Tibial artery (tissue), 4 donors: ENCODE results near the gene VSTM2B.

Experiments used
- DNase-seq, 2 donors: peaks; one replicate each; pipeline ENCODE4 v3.0.0-alpha.2; 2019
- H3K27ac ChIP-seq, 2 donors: fragments of 200-600 bp; sonication (generic) in 1 of 2; 1 replicate in 1 of 2; 2 replicates in 1 of 2; pipeline ENCODE4 v1.5.1; 2018 to 2019; ENCODE audit warnings: mild to moderate bottlenecking in 1 of 2
- H3K27me3 ChIP-seq, 2 donors: fragments of 200-600 bp; sonication (generic) in 1 of 2; one replicate each; pipeline versions ENCODE4 v1.5.1 to v1.6.0; 2016 to 2019
- H3K36me3 ChIP-seq, 3 donors: fragments of 200-600 bp; sonication (generic) in 2 of 3; one replicate each; pipeline ENCODE4 v1.5.1; 2016 to 2019; ENCODE audit warnings: mild to moderate bottlenecking in 2 of 3
- H3K4me1 ChIP-seq, 4 donors: fragments of 200-600 bp; sonication (generic) in 2 of 4; 1 replicate in 3 of 4; 2 replicates in 1 of 4; pipeline ENCODE4 v1.5.1; 2016 to 2019
- H3K4me3 ChIP-seq, 2 donors: fragments of 200-600 bp; sonication (generic) in 1 of 2; 1 replicate in 1 of 2; 2 replicates in 1 of 2; pipeline ENCODE4 v1.5.1; 2018 to 2019; ENCODE audit warnings: mild to moderate bottlenecking in 2 of 2
- H3K9me3 ChIP-seq, 3 donors: fragments of 200-600 bp; sonication (generic) in 1 of 3; one replicate each; pipeline ENCODE4 v1.5.1; 2016 to 2019
- CTCF ChIP-seq, 2 experiments: fragments of 200-600 bp in 1 of 2; fragments of 450-650 bp in 1 of 2; IDR thresholded peaks; one replicate each; pipeline ENCODE4 v1.5.1; 2017 to 2019; ENCODE audit warnings: antibody characterized with exemption in 2 of 2, mild to moderate bottlenecking in 1 of 2, moderate library complexity in 1 of 2
- intact Hi-C: fragments of 100-400 bp; cut with DNase I; formaldehyde crosslinking; loops from one replicate; pipeline ENCODE4 v1.15.0; 2023; ENCODE audit warnings: low total_unique reads

Gene VSTM2B

GRCh38 chr19:29538146-29538545 lies 12.4 kb downstream of the VSTM2B start:
- no peaks in the 10 kb centered on the region for H3K36me3 ChIP-seq
- no peak overlapping the region for H3K4me3 ChIP-seq
- H3K27ac ChIP-seq: no peak overlapping the region
- DNase-seq: peak in 1 of 2 donors; percentile 0
- intact Hi-C loops: no loop called here
- TF ChIP-seq CTCF (IDR thresholded peaks at IDR 0.05): no peak
- H3K9me3 ChIP-seq: no peaks in the 10 kb centered on the region
- peaks cover 0 to 18% of the 10 kb centered on the region in 2 donors for H3K27me3 ChIP-seq
- H3K4me1 ChIP-seq: no peaks in the 10 kb centered on the region

- Histone ChIP-seq H3K4me3 (no peak overlapping the region), H3K9me3 (no peaks in the 10 kb centered on the region), H3K36me3 (no peaks in the 10 kb centered on the region), H3K27me3 (peaks cover 0 to 17% of the 10 kb centered on the region in 2 donors), H3K4me1 (no peaks in the 10 kb centered on the region), H3K27ac (no peak overlapping the region)
- DNase-seq: no peak
- intact Hi-C loops: no loop called here
- no peak for TF ChIP-seq CTCF (IDR thresholded peaks at IDR 0.05)
Observed at GRCh38 chr19:29538651-29539050, 12.9 kb downstream of the VSTM2B start.

- intact Hi-C loops: no loop called here
- Histone ChIP-seq H3K9me3 (no peaks in the 10 kb centered on the region), H3K27ac (no peak overlapping the region), H3K4me3 (no peak overlapping the region), H3K36me3 (no peaks in the 10 kb centered on the region), H3K27me3 (peaks cover 0 to 14% of the 10 kb centered on the region in 2 donors), H3K4me1 (no peaks in the 10 kb centered on the region)
- no peak for TF ChIP-seq CTCF (IDR thresholded peaks at IDR 0.05)
- peak in 1 of 2 donors; percentile 34 for DNase-seq
Observed at GRCh38 chr19:29539131-29539530, 13.3 kb downstream of the VSTM2B start.

GRCh38 chr19:29539670-29540069 lies 13.9 kb downstream of the VSTM2B start:
- Histone ChIP-seq H3K9me3 (no peaks in the 10 kb centered on the region), H3K27me3 (peaks cover 0 to 11% of the 10 kb centered on the region in 2 donors), H3K4me1 (no peaks in the 10 kb centered on the region), H3K27ac (no peak overlapping the region), H3K36me3 (no peaks in the 10 kb centered on the region), H3K4me3 (no peak overlapping the region)
- peak in 1 of 2 donors; percentile 38 for DNase-seq
- TF ChIP-seq CTCF (IDR thresholded peaks at IDR 0.05): no peak
- intact Hi-C loops: no loop called here

GRCh38 chr19:29540114-29540513 lies 14.3 kb downstream of the VSTM2B start:
- H3K27ac ChIP-seq: no peak overlapping the region
- DNase-seq: peak in 1 of 2 donors; percentile 17
- intact Hi-C loops: no loop called here
- H3K27me3 ChIP-seq: peaks cover 0 to 11% of the 10 kb centered on the region in 2 donors
- TF ChIP-seq CTCF (IDR thresholded peaks at IDR 0.05): no peak
- no peaks in the 10 kb centered on the region for H3K4me1 ChIP-seq
- H3K36me3 ChIP-seq: no peaks in the 10 kb centered on the region
- no peak overlapping the region for H3K4me3 ChIP-seq
- H3K9me3 ChIP-seq: no peaks in the 10 kb centered on the region
